Fibroblast of the aortic adventitia (primary cell): ENCODE data around the gene KCNE4. TPM values are rescaled to one million over a fixed set of nuclear protein-coding genes. Genes with fewer than 3 reads are reported as not detected.
A peak's percentile ranks its signal among the peaks of the same experiment; 100 is the strongest.

Source experiments
- DNase-seq: peaks from one replicate; pipeline ENCODE4 v3.0.0-alpha.2; 2010; ENCODE audit warnings: low read depth
- H3K4me3 ChIP-seq: 2 replicates; pipeline ENCODE4 v1.5.1; 2011; ENCODE audit warnings: low read depth, mild to moderate bottlenecking, control low read depth, low read length, moderate library complexity
- CTCF ChIP-seq: IDR thresholded peaks from 2 replicates; pipeline ENCODE4 v1.5.1; 2011; ENCODE audit warnings: mild to moderate bottlenecking, low read length, control low read depth, inconsistent platforms; ENCODE audit not compliant: insufficient read depth
- total RNA-seq: library from RNA; depleted of rRNA; stranded (reverse); fragments of >200 nt; gene quantifications from 2 replicates; pipeline ENCODE4 v1.2.3, GENCODE V29; 2012; ENCODE audit warnings: low replicate concordance

Gene KCNE4
- total RNA-seq, 1 donor, result 4.1 TPM

DNA sequence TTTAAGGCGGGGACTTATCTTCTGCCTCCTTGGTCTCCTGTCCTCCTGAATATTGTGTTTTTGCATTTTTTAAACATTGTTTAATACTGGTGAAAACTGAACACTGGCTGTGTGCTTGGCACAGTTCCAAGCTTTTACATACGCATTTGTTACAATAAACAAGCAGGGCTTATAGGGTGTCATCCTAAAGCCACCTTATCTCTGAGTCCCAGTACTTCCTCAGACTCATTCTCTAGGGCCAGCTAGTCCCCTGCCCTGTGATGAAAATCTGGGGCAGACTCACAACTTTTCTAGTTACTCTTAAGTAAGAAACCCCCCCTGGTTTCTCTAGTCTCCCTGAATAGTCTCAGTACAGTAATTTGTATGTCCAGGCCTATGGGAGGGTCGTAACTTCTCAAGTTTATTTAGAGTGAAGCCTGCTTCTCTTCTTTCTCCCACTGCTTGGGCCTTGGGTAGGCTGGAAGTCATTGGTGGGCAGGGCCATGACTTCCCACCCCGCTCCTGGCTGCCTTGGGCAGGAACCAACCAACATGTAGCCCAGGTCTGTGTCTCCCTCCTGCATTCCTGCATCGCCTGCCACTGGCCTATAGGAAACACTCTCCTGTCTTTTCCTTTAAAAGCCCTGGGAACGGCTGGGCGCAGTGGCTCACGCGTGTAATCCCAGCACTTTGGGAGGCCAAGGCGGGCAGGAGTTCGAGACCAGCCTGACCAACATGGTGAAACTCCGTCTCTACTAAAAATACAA, 7.7 kb upstream of the KCNE4 start:
- no peak for TF ChIP-seq CTCF
- DNase-seq, result no peak
- H3K4me3 ChIP-seq, result no peak overlapping the region

GRCh38 chr2:223044916-223045700, 6.9 kb upstream of the KCNE4 start:
- no peak for TF ChIP-seq CTCF
- H3K4me3 ChIP-seq, result no peak overlapping the region
- no peak for DNase-seq

DNA sequence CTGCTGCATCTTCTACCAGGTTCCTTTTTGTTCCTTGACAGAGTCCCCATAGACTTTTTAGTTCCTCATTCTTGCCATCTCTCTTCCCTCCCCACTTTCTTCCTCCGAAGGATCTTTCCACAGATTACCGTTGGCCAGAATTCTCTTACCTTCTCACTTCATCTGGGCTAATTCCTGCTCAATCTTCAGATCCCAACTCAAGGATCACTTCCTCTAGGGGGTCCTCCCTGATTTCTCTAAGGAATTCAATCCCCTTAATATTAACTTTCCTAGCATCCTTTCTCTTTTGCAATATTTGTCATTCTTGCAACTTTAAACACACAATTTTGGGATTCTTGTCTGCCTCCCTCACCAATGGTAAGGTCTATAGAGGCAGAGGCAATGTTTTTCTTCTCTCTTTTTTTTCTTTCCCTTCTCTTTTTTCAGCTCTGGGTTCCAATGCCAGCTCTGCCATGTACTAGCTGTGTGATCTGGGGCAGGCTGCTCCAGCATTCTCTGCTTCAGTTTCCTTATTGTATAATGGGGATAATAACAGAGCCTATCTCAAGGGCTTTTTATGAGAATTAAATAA, 5.4 kb upstream of the KCNE4 start:
- no peak for TF ChIP-seq CTCF
- no peak overlapping the region for H3K4me3 ChIP-seq
- DNase-seq, result peak; percentile 49

- peak; percentile 93 for DNase-seq
- H3K4me3 ChIP-seq, result peak overlapping the region; percentile 19
- TF ChIP-seq CTCF, result no peak
Measured at GRCh38 chr2:223047260-223047761, 4.7 kb upstream of the KCNE4 start.

DNA sequence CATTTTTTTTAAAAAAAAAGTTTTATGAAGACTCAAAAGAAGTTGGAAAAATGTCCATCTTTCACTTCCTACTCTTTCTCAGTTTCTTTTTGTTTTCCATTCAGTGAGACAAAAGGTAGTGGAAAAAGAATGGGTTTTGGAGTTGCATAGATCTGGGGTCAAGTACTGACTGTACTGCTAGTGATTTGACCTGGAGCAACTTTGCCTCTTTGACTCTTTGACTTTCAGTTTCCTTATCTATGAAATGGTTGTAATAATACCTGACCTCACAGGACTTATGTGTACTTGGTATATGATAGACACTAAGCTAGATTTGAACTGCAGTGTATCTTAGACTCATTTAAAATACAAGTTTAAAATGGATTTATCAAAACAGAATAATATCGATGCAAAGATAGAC, 3.5 kb upstream of the KCNE4 start:
- no peak overlapping the region for H3K4me3 ChIP-seq
- TF ChIP-seq CTCF, result no peak
- DNase-seq, result no peak

DNA sequence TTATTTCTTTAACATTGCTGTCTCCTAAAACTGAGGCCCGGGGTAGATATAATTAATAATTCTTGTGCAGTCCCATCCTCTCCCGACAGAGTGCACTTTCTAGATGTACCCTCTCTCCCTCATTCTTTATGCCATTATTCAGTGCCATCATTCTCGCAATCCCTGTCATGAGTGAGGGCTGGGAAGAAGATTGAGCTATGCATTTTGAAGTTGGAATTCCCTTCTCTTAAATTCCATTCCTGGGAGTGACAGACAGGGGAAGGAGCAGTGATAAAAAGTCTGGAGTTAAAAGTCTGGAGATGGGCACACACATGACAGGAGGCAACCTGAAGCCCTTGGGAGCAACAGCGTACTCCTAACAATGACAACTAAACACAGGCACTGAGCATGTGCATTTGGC, 2.6 kb upstream of the KCNE4 start:
- TF ChIP-seq CTCF, result no peak
- no peak overlapping the region for H3K4me3 ChIP-seq
- DNase-seq, result no peak
